ENCODE results near the gene TRRAP. TPM values are rescaled to one million over a fixed set of nuclear protein-coding genes. Genes with fewer than 3 reads are reported as not detected.

TRRAP gene
- total and polyA plus RNA-seq, 2 experiments from 2014 or later, result 14.9 to 58.7 TPM

DNA sequence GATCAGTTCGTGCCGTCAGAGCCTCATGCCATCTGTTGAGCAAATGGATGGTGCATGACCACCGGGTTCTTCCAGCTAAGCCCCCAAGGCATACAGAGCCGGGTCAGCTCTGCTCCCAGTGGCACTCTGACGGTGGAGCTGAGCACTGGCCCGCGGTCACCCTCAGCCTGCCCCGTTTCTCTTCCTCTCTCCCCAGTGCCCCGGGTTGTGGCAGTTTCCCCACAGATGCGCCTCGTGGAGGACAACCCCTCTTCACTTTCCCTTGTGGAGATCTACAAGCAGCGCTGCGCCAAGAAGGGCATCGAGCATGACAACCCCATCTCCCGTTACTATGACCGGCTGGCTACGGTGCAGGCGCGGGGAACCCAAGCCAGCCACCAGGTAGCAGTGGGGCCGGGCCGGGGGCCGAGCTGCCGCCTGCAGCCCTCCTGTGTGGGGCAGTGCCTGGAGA is 129.9 kb downstream of the TRRAP start:
- Mint-ChIP-seq H3K9me3 (no peaks in the 10 kb centered on the region), H3K4me3 (no peak overlapping the region), H3K27ac (no peak overlapping the region), H3K27me3 (ENCODE audit: insufficient read depth, low read depth, poor library complexity) (peaks cover 4% of the 10 kb centered on the region), H3K4me1 (no peaks in the 10 kb centered on the region), H3K36me3 (ENCODE audit: low read depth) (peaks cover 81% of the 10 kb centered on the region)
- H3K27me3 ChIP-seq (ENCODE audit: insufficient read depth), result no peaks in the 10 kb centered on the region
- ATAC-seq, result no peak
- H3K9me2 ChIP-seq (ENCODE audit: insufficient read depth), result no peaks in the 10 kb centered on the region
- H2AFZ ChIP-seq, result no peak overlapping the region
- no peak for DNase-seq (ENCODE audit: low spot score)
- TF ChIP-seq POLR2AphosphoS5 (IDR thresholded peaks at IDR 0.05; ENCODE audit: low read depth) (no peak), ZNF114 (CRISPR knock-in tag; IDR thresholded peaks at IDR 0.05) (no peak), ZNF331 (CRISPR knock-in tag; IDR thresholded peaks at IDR 0.05; ENCODE audit: low read depth) (no peak)
- TF ChIP-seq, protein P1, sequence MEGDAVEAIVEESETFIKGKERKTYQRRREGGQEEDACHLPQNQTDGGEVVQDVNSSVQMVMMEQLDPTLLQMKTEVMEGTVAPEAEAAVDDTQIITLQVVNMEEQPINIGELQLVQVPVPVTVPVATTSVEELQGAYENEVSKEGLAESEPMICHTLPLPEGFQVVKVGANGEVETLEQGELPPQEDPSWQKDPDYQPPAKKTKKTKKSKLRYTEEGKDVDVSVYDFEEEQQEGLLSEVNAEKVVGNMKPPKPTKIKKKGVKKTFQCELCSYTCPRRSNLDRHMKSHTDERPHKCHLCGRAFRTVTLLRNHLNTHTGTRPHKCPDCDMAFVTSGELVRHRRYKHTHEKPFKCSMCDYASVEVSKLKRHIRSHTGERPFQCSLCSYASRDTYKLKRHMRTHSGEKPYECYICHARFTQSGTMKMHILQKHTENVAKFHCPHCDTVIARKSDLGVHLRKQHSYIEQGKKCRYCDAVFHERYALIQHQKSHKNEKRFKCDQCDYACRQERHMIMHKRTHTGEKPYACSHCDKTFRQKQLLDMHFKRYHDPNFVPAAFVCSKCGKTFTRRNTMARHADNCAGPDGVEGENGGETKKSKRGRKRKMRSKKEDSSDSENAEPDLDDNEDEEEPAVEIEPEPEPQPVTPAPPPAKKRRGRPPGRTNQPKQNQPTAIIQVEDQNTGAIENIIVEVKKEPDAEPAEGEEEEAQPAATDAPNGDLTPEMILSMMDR (conservative IDR thresholded peaks at IDR 0.05; ENCODE audit: low read depth in 2 of 2), result no peak
- no peak overlapping the region for H3K4me3 ChIP-seq
- no peaks in the 10 kb centered on the region for H3K4me1 ChIP-seq (ENCODE audit: insufficient read depth)
- no peak overlapping the region for H3K27ac ChIP-seq (ENCODE audit: low read depth)
- H3K36me3 ChIP-seq (ENCODE audit: insufficient read depth), result peaks cover 12% of the 10 kb centered on the region
- H3K79me2 ChIP-seq (replicated peaks; ENCODE audit: insufficient read depth), result no peaks in the 10 kb centered on the region
- no peaks in the 10 kb centered on the region; the same call in 1 of the 2 replicates for H4K20me1 ChIP-seq (replicated peaks; ENCODE audit: insufficient read depth)
- H3F3A ChIP-seq (replicated peaks; ENCODE audit: low read depth), result no peaks in the 10 kb centered on the region
- H3K4me2 ChIP-seq, result no peak overlapping the region

DNA sequence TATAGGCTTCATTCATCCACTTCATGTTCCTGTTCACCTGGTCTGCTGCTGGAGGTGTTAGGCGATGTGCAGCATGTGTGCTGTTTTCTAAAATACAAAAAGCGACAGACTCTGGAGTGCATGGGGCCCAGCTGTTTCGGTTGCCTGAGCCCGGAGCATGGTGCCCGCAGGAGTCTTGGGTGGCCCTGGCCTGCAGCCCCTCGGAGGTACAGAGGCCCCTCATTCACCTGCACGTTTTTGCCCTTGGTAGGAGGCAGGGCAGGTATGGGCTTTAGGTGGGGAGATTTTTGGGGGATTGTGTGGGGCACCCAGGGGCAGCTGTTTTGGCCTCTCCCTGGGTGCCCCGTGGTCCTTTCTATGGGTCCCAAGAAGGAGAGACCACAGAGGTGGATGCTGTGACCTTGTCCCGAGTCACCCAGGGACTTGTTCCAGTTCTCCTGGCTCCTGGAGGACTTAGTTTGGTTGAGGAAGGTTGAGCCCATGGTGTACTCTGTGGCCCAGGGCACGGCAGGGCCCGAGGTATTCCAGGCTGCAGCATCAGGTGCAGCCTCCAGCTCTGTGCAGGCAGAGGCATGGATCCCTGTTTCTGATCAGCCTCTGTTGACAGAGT is 130.7 kb downstream of the TRRAP start:
- no peaks in the 10 kb centered on the region for H3K27me3 ChIP-seq (ENCODE audit: insufficient read depth)
- Mint-ChIP-seq H3K36me3 (ENCODE audit: low read depth) (peaks cover 83% of the 10 kb centered on the region), H3K27me3 (ENCODE audit: insufficient read depth, low read depth, poor library complexity) (peaks cover 4% of the 10 kb centered on the region), H3K27ac (no peak overlapping the region), H3K9me3 (no peaks in the 10 kb centered on the region), H3K4me3 (no peak overlapping the region), H3K4me1 (no peaks in the 10 kb centered on the region)
- no peak overlapping the region for H3K27ac ChIP-seq (ENCODE audit: low read depth)
- H3K9me2 ChIP-seq (ENCODE audit: insufficient read depth), result no peaks in the 10 kb centered on the region
- peaks cover 18% of the 10 kb centered on the region for H3K36me3 ChIP-seq (ENCODE audit: insufficient read depth)
- no peak overlapping the region for H3K4me2 ChIP-seq
- no peak overlapping the region for H3K4me3 ChIP-seq
- H3K4me1 ChIP-seq (ENCODE audit: insufficient read depth), result no peaks in the 10 kb centered on the region
- no peaks in the 10 kb centered on the region; the same call in 1 of the 2 replicates for H4K20me1 ChIP-seq (replicated peaks; ENCODE audit: insufficient read depth)
- H3F3A ChIP-seq (replicated peaks; ENCODE audit: low read depth), result no peaks in the 10 kb centered on the region
- ATAC-seq (no peak), DNase-seq (ENCODE audit: low spot score) (no peak)
- H2AFZ ChIP-seq, result no peak overlapping the region
- no peaks in the 10 kb centered on the region for H3K79me2 ChIP-seq (replicated peaks; ENCODE audit: insufficient read depth)
- TF ChIP-seq JUNB (IDR thresholded peaks at IDR 0.05; ENCODE audit: unreplicated experiment) (no peak), EZH2phosphoT487 (IDR thresholded peaks at IDR 0.05; ENCODE audit: unreplicated experiment) (no peak), CREB1 (CRISPR knock-in tag; IDR thresholded peaks at IDR 0.05; ENCODE audit: low read depth) (no peak), REST (IDR thresholded peaks at IDR 0.05; ENCODE audit: unreplicated experiment) (no peak), NANOG (IDR thresholded peaks at IDR 0.05; ENCODE audit: borderline replicate concordance) (no peak), ZNF114 (CRISPR knock-in tag; IDR thresholded peaks at IDR 0.05) (no peak), EZH2 (IDR thresholded peaks at IDR 0.05; ENCODE audit: low read depth, unreplicated experiment) (no peak)
- TF ChIP-seq, protein P1 (conservative IDR thresholded peaks at IDR 0.05; ENCODE audit: low read depth in 2 of 2), result no peak

All from GM23338 (cell line).